Measurements from ENCODE around the gene NCSTN.

DNA sequence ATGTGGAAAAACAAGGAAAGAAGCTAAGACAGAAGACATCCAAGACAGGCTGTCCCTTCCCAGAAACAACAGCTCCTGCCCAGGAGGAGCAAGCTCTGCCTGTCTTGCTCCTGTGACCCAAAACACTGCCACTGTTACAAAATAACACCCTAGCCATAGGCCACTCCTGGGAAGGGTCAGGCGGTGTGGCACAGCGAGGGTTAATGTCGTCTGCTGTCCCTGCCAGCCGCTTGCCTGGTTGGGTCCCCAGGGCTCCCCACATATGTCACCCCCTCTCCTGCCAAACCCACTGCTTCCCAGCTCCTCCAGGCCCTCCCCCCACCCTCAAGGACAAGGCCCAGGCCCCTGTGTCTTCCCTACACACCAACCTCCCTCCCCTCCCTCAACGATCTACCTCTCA is 19.8 kb downstream of the NCSTN start:
- no peak for TF ChIP-seq YY1 (IDR thresholded peaks at IDR 0.05; ENCODE audit: insufficient read depth, insufficient read length)
- TF ChIP-seq SUZ12 (IDR thresholded peaks at IDR 0.05; ENCODE audit: extremely low read depth, insufficient read depth, insufficient read length): no peak
- no peak for TF ChIP-seq ZNF274 (IDR thresholded peaks at IDR 0.05; ENCODE audit: low read depth, low read length)
